Body of pancreas (tissue), 4 donors: Measurements from ENCODE around the gene PSMB7. TPM values are rescaled to one million over a fixed set of nuclear protein-coding genes. Genes with fewer than 3 reads are reported as not detected.

Experiments used
- ATAC-seq: fragments of 150-250 bp; one replicate; pipeline ENCODE4 v1.9.1; 2016
- DNase-seq, 4 donors: peaks; one replicate each; pipeline ENCODE4 v3.0.0-alpha.2; 2019
- H3K27ac ChIP-seq, 4 donors: fragments of 200-600 bp; sonication (generic); 1 replicate in 3 of 4; 2 replicates in 1 of 4; pipeline versions ENCODE4 v1.5.1 to v1.6.1; 2016 to 2019; ENCODE audit warnings: mild to moderate bottlenecking in 1 of 4, mixed read lengths in 1 of 4, moderate library complexity in 1 of 4
- H3K27me3 ChIP-seq, 2 donors: fragments of 200-600 bp; sonication (generic); one replicate each; pipeline ENCODE4 v1.6.0; 2016; ENCODE audit warnings: mild to moderate bottlenecking in 1 of 2
- H3K36me3 ChIP-seq, 2 donors: fragments of 200-600 bp; sonication (generic); replicated peaks in 1 of 2; 2 replicates each; pipeline ENCODE4 v1.5.1; 2016; ENCODE audit warnings: low read depth in 2 of 2; ENCODE audit not compliant: insufficient read depth in 1 of 2
- H3K4me1 ChIP-seq: fragments of 200-600 bp; sonication (generic); one replicate; pipeline ENCODE4 v1.6.0; 2016
- H3K4me3 ChIP-seq, 2 donors: fragments of 200-600 bp; sonication (generic); 1 replicate in 1 of 2; 2 replicates in 1 of 2; pipeline ENCODE4 v1.5.1; 2016 to 2019
- H3K9me3 ChIP-seq, 3 donors: fragments of 200-600 bp; sonication (generic); 1 replicate in 2 of 3; 2 replicates in 1 of 3; pipeline ENCODE4 v1.5.1; 2016
- CTCF ChIP-seq, 7 experiments: fragments of 450-650 bp in 4 of 7; fragments of 200-600 bp in 3 of 7; sonication (generic) in 3 of 7; IDR thresholded peaks; one replicate each; pipeline ENCODE4 v1.5.1; 2016 to 2019; ENCODE audit warnings: antibody characterized with exemption in 7 of 7
- POLR2A ChIP-seq, 3 donors: fragments of 450-650 bp; IDR thresholded peaks; one replicate each; pipeline ENCODE4 v1.6.1; 2016; ENCODE audit warnings: antibody characterized with exemption in 3 of 3, mild to moderate bottlenecking in 2 of 3
- WGBS, 2 donors: methylation state at CpG; one replicate each; pipeline ENCODE4 v1.1.5; 2017; 5-methylcytosine and 5-hydroxymethylcytosine counted together
- intact Hi-C: fragments of 100-400 bp; cut with DNase I; formaldehyde crosslinking; loops from one replicate; pipeline ENCODE4 v1.15.1; 2023
- total RNA-seq, 2 donors: library from RNA; depleted of rRNA; stranded (reverse); fragments of >200 nt; gene quantifications; one replicate each; pipeline ENCODE4 v1.1.0, GENCODE V29; 2016

PSMB7 gene
- total RNA-seq, 2 donors from 2014 or later = 31.6 to 93.9 TPM

- Histone ChIP-seq H3K36me3 (peaks cover 6 to 11% of the 10 kb centered on the region in 2 donors), H3K9me3 (no peaks in the 10 kb centered on the region)
Measured at GRCh38 chr9:124342776-124343485, 72.3 kb downstream of the PSMB7 start.

GRCh38 chr9:124342402-124342775 lies 72.9 kb downstream of the PSMB7 start:
- TF ChIP-seq POLR2A (IDR thresholded peaks at IDR 0.05) (no peak), CTCF (IDR thresholded peaks at IDR 0.05) (no peak)
- no peak for DNase-seq
- ATAC-seq = no peak
- Histone ChIP-seq H3K27me3 (no peaks in the 10 kb centered on the region), H3K4me1 (no peaks in the 10 kb centered on the region), H3K4me3 (no peak overlapping the region), H3K9me3 (peaks cover 0 to 4% (median 0%) of the 10 kb centered on the region in 3 donors), H3K36me3 (peaks cover 6 to 10% of the 10 kb centered on the region in 2 donors), H3K27ac (no peak overlapping the region)
- 86 to 91% methylated on average over 8 to 11 of the region's 11 CpGs for WGBS, 2 donors
- intact Hi-C loops = no loop called here

More at GRCh38 chr9:124342776-124343485, 72.3 kb downstream of the PSMB7 start:
- intact Hi-C loops = no loop called here
- TF ChIP-seq POLR2A (IDR thresholded peaks at IDR 0.05) (no peak), CTCF (IDR thresholded peaks at IDR 0.05) (no peak)
- Histone ChIP-seq H3K4me3 (no peak overlapping the region), H3K27me3 (no peaks in the 10 kb centered on the region), H3K4me1 (no peaks in the 10 kb centered on the region), H3K27ac (no peak overlapping the region)
- DNase-seq (peak in 1 of 4 donors; percentile 30), ATAC-seq (no peak)
- 71 to 82% methylated on average over 8 to 24 of the region's 26 CpGs for WGBS, 2 donors

GRCh38 chr9:124341455-124342170 lies 73.6 kb downstream of the PSMB7 start:
- Histone ChIP-seq H3K27me3 (no peaks in the 10 kb centered on the region), H3K4me1 (no peaks in the 10 kb centered on the region), H3K9me3 (peaks cover 0 to 9% (median 0%) of the 10 kb centered on the region in 3 donors), H3K36me3 (peaks cover 6 to 8% of the 10 kb centered on the region in 2 donors), H3K27ac (no peak overlapping the region), H3K4me3 (no peak overlapping the region)
- DNase-seq (no peak), ATAC-seq (no peak)
- WGBS, 2 donors = 82 to 91% methylated on average over 14 to 21 of the region's 21 CpGs
- TF ChIP-seq CTCF (IDR thresholded peaks at IDR 0.05) (no peak), POLR2A (IDR thresholded peaks at IDR 0.05) (no peak)
- intact Hi-C loops = no loop called here

- Histone ChIP-seq H3K4me3 (no peak overlapping the region), H3K36me3 (peaks cover 0 to 8% of the 10 kb centered on the region in 2 donors), H3K4me1 (no peaks in the 10 kb centered on the region), H3K27me3 (no peaks in the 10 kb centered on the region), H3K9me3 (peaks cover 0 to 9% (median 0%) of the 10 kb centered on the region in 3 donors), H3K27ac (no peak overlapping the region)
- ATAC-seq = no peak
- no peak for TF ChIP-seq POLR2A (IDR thresholded peaks at IDR 0.05)
- TF ChIP-seq CTCF (IDR thresholded peaks at IDR 0.05) = no peak
- 81 to 89% methylated on average over 6 to 15 of the region's 18 CpGs for WGBS, 2 donors
- intact Hi-C loops = no loop called here
- DNase-seq = no peak
Measured at GRCh38 chr9:124340219-124341069, 74.8 kb downstream of the PSMB7 start.
